H1 (cell line): ENCODE results near the gene TMEM131L. TPM values are rescaled to one million over a fixed set of nuclear protein-coding genes. Genes with fewer than 3 reads are reported as not detected.
A peak's percentile ranks its signal among the peaks of the same experiment; 100 is the strongest.

Experiments used
- CTCF ChIA-PET: fragments of 300-600 bp; sonication (Branson Sonifier 250); formaldehyde crosslinking; loops from one replicate; lab custom pipeline; 2021; ENCODE audit not compliant: partially characterized antibody; lab: Charles Lee
- POLR2A ChIA-PET: fragments of 300-600 bp; sonication (Branson Sonifier 250); formaldehyde crosslinking; loops from one replicate; lab custom pipeline; 2021; ENCODE audit warnings: inconsistent platforms; ENCODE audit not compliant: partially characterized antibody; lab: Charles Lee
- DNase-seq, 2 experiments: peaks; one replicate each; pipeline versions ENCODE4 v3.0.0 to v3.0.0-alpha.2; 2010 to 2022; ENCODE audit warnings: low spot score in 2 of 2, low read depth in 1 of 2, mixed read lengths in 1 of 2
- FAIRE-seq: peaks from 2 replicates; lab custom pipeline; 2011; peaks lifted over from hg19 to GRCh38; lab: Jason Lieb, UNC
- H2AFZ ChIP-seq: 2 replicates; pipeline ENCODE4 v1.8.1; 2012; ENCODE audit warnings: low read length, inconsistent platforms
- H2AK5ac ChIP-seq: 2 replicates; pipeline ENCODE4 v1.6.1; 2013; ENCODE audit warnings: low read depth, low read length
- H2BK120ac ChIP-seq: replicated peaks from 2 replicates; pipeline ENCODE3; 2013; ENCODE audit warnings: low read depth, low read length, inconsistent platforms
- H2BK12ac ChIP-seq: 2 replicates; pipeline ENCODE4 v1.6.1; 2013; ENCODE audit warnings: low read depth, low read length
- H2BK15ac ChIP-seq: 2 replicates; pipeline ENCODE4 v1.6.1; 2013; ENCODE audit warnings: low read length
- H2BK20ac ChIP-seq: 2 replicates; pipeline ENCODE4 v1.6.1; 2013; ENCODE audit warnings: low read length
- H2BK5ac ChIP-seq: 2 replicates; pipeline ENCODE4 v1.6.1; 2013; ENCODE audit warnings: low read depth, low read length
- H3K14ac ChIP-seq: 2 replicates; pipeline ENCODE4 v1.6.1; 2013; ENCODE audit warnings: inconsistent platforms; ENCODE audit not compliant: insufficient read length
- H3K18ac ChIP-seq: 2 replicates; pipeline ENCODE4 v1.6.1; 2013; ENCODE audit warnings: low read length; ENCODE audit errors: extremely low read depth
- H3K23ac ChIP-seq: 2 replicates; pipeline ENCODE4 v1.6.1; 2013; ENCODE audit warnings: inconsistent platforms; ENCODE audit not compliant: insufficient read length
- H3K23me2 ChIP-seq: 2 replicates; pipeline ENCODE4 v1.6.1; 2013; ENCODE audit warnings: low read depth, low read length
- H3K27ac ChIP-seq: 2 replicates; pipeline ENCODE4 v1.6.1; 2011; ENCODE audit warnings: low read depth, low read length, inconsistent platforms
- H3K27me3 ChIP-seq, 4 experiments: replicated peaks in 1 of 4; 1 replicate in 1 of 4; 2 replicates in 3 of 4; pipeline versions ENCODE4 v1.6.1 to v1.8.1; 2011 to 2013; ENCODE audit warnings: low read length in 3 of 4, mild to moderate bottlenecking in 3 of 4, inconsistent platforms in 2 of 4, mixed read lengths in 2 of 4, moderate library complexity in 1 of 4; ENCODE audit not compliant: control insufficient read depth in 3 of 4, insufficient read depth in 3 of 4; ENCODE audit errors: extremely low read depth in 1 of 4
- H3K36me3 ChIP-seq, 4 experiments: 2 replicates each; pipeline versions ENCODE4 v1.6.1 to v1.8.1; 2011 to 2013; ENCODE audit warnings: mild to moderate bottlenecking in 4 of 4, low read length in 3 of 4, moderate library complexity in 2 of 4, control low read depth in 1 of 4, inconsistent platforms in 1 of 4; ENCODE audit not compliant: insufficient read depth in 4 of 4, control insufficient read depth in 2 of 4
- H3K4ac ChIP-seq: replicated peaks from 2 replicates; pipeline ENCODE3; 2013; ENCODE audit warnings: low read length, low read depth, mixed read lengths, inconsistent platforms; ENCODE audit not compliant: insufficient read length
- H3K4me1 ChIP-seq, 4 experiments: replicated peaks in 1 of 4; 1 replicate in 1 of 4; 2 replicates in 3 of 4; pipeline versions ENCODE4 v1.6.1 to v1.8.1; 2011 to 2013; ENCODE audit warnings: low read length in 3 of 4, inconsistent platforms in 2 of 4, mixed read lengths in 1 of 4; ENCODE audit not compliant: insufficient read depth in 4 of 4, control insufficient read depth in 3 of 4
- H3K4me2 ChIP-seq, 2 experiments: 2 replicates each; pipeline versions ENCODE4 v1.6.1 to v1.8.1; 2011 to 2013; ENCODE audit warnings: low read depth in 2 of 2, low read length in 2 of 2, control low read depth in 1 of 2, inconsistent platforms in 1 of 2, mild to moderate bottlenecking in 1 of 2; ENCODE audit not compliant: insufficient read depth in 1 of 2
- H3K4me3 ChIP-seq, 4 experiments: fragments of 200-600, 300-600 bp in 1 of 4; sonication (generic), shearing (Covaris generic), sonication (Bioruptor Twin) in 1 of 4; 2 replicates each; pipeline versions ENCODE4 v1.5.1 to v1.8.1; 2011 to 2016; ENCODE audit warnings: low read length in 4 of 4, low read depth in 3 of 4, control low read depth in 2 of 4, inconsistent platforms in 2 of 4, mild to moderate bottlenecking in 2 of 4, mixed read lengths in 1 of 4, moderate library complexity in 1 of 4; ENCODE audit not compliant: insufficient read depth in 2 of 4; ENCODE audit errors: extremely low read depth in 1 of 4
- H3K56ac ChIP-seq: replicated peaks from 2 replicates; pipeline ENCODE3; 2013; ENCODE audit warnings: low read depth, mild to moderate bottlenecking, mixed read lengths, low read length, inconsistent platforms; ENCODE audit not compliant: insufficient read length
- H3K79me1 ChIP-seq: 2 replicates; pipeline ENCODE4 v1.6.1; 2013; ENCODE audit warnings: low read depth, low read length, control low read depth
- H3K79me2 ChIP-seq, 2 experiments: 2 replicates each; pipeline versions ENCODE4 v1.6.1 to v1.8.1; 2012 to 2013; ENCODE audit warnings: low read length in 2 of 2, mild to moderate bottlenecking in 2 of 2, inconsistent platforms in 1 of 2; ENCODE audit not compliant: insufficient read depth in 2 of 2, control insufficient read depth in 1 of 2
- H3K9ac ChIP-seq, 4 experiments: replicated peaks in 1 of 4; 1 replicate in 1 of 4; 2 replicates in 3 of 4; pipeline versions ENCODE4 v1.6.1 to v1.8.1; 2011 to 2013; ENCODE audit warnings: low read depth in 3 of 4, low read length in 3 of 4, control low read depth in 2 of 4, mild to moderate bottlenecking in 2 of 4, moderate library complexity in 2 of 4, inconsistent platforms in 1 of 4; ENCODE audit errors: extremely low read depth in 1 of 4
- H3K9me3 ChIP-seq, 2 experiments: 2 replicates each; pipeline versions ENCODE4 v1.6.1 to v1.8.1; 2012 to 2013; ENCODE audit warnings: mild to moderate bottlenecking in 2 of 2, moderate library complexity in 2 of 2, control low read depth in 1 of 2, inconsistent platforms in 1 of 2, low read depth in 1 of 2, low read length in 1 of 2, mixed read lengths in 1 of 2; ENCODE audit not compliant: insufficient read depth in 2 of 2
- H4K20me1 ChIP-seq, 2 experiments: replicated peaks in 1 of 2; 2 replicates each; pipeline versions ENCODE3 to v1.8.1; 2011 to 2013; ENCODE audit warnings: inconsistent platforms in 2 of 2, low read length in 2 of 2, mild to moderate bottlenecking in 1 of 2; ENCODE audit not compliant: insufficient read depth in 2 of 2, control insufficient read depth in 1 of 2
- H4K5ac ChIP-seq: 2 replicates; pipeline ENCODE4 v1.6.1; 2013; ENCODE audit warnings: low read length, low read depth, mixed read lengths, inconsistent platforms; ENCODE audit not compliant: insufficient read length
- H4K8ac ChIP-seq: 2 replicates; pipeline ENCODE4 v1.8.0; 2013; ENCODE audit warnings: mild to moderate bottlenecking, moderate library complexity, low read length, inconsistent platforms; ENCODE audit not compliant: insufficient read depth; ENCODE audit errors: extremely low read depth
- H4K91ac ChIP-seq: replicated peaks from 2 replicates; pipeline ENCODE3; 2013; ENCODE audit warnings: low read length, mixed read lengths, inconsistent platforms; ENCODE audit not compliant: insufficient read length
- CREB1 ChIP-seq: IDR thresholded peaks from 2 replicates; pipeline ENCODE4 v1.6.1; 2012; ENCODE audit warnings: inconsistent platforms
- CTBP2 ChIP-seq: IDR thresholded peaks from 2 replicates; pipeline ENCODE4 v1.7.0; 2011; ENCODE audit warnings: borderline replicate concordance, mild to moderate bottlenecking, moderate library complexity, mixed read lengths, low read length; ENCODE audit not compliant: insufficient read depth, insufficient read length
- EGR1 ChIP-seq: IDR thresholded peaks from 2 replicates; pipeline ENCODE4 v1.6.1; 2011; ENCODE audit warnings: low read depth, low read length, borderline replicate concordance
- GABPA ChIP-seq: IDR thresholded peaks from 2 replicates; pipeline ENCODE4 v1.6.1; 2011; ENCODE audit warnings: mild to moderate bottlenecking, low read length, moderate library complexity, borderline replicate concordance; ENCODE audit not compliant: insufficient read depth
- HDAC2 ChIP-seq, 2 experiments: fragments of 300-600 bp in 1 of 2; sonication (generic) in 1 of 2; IDR thresholded peaks; 2 replicates each; pipeline ENCODE4 v1.6.1; 2011 to 2012; ENCODE audit warnings: low read depth in 2 of 2, low read length in 2 of 2, mild to moderate bottlenecking in 2 of 2, moderate library complexity in 2 of 2, borderline replicate concordance in 1 of 2, inconsistent platforms in 1 of 2
- MAX ChIP-seq: IDR thresholded peaks from 2 replicates; pipeline ENCODE4 v1.6.1; 2012; ENCODE audit warnings: inconsistent platforms
- POU5F1 ChIP-seq: IDR thresholded peaks from 2 replicates; pipeline ENCODE4 v1.6.1; 2011; ENCODE audit warnings: low read depth, mild to moderate bottlenecking, low read length, moderate library complexity
- RAD21 ChIP-seq, 2 experiments: IDR thresholded peaks in 1 of 2; conservative IDR thresholded peaks in 1 of 2; 2 replicates each; pipeline ENCODE4 v1.6.1; 2011; ENCODE audit warnings: low read depth in 2 of 2, low read length in 2 of 2, improper control_type of control experiment in 1 of 2, inconsistent platforms in 1 of 2, mild to moderate bottlenecking in 1 of 2, moderate library complexity in 1 of 2
- RBBP5 ChIP-seq: IDR thresholded peaks from 2 replicates; pipeline ENCODE4 v1.7.1; 2012; ENCODE audit warnings: low read depth, mild to moderate bottlenecking, inconsistent platforms, low read length, moderate library complexity, borderline replicate concordance
- RFX5 ChIP-seq: IDR thresholded peaks from 2 replicates; pipeline ENCODE4 v1.6.1; 2011; ENCODE audit warnings: low read depth, low read length, improper control_type of control experiment, borderline replicate concordance
- RNF2 ChIP-seq: fragments of 200-900, 300-1000 bp; sonication (generic); IDR thresholded peaks from 2 replicates; pipeline ENCODE4 v1.7.1; 2016; ENCODE audit warnings: borderline replicate concordance, low read depth, mild to moderate bottlenecking, antibody characterized with exemption, low read length; ENCODE audit not compliant: poor library complexity, severe bottlenecking; ENCODE audit errors: missing control alignments
- TAF1 ChIP-seq: IDR thresholded peaks from 2 replicates; pipeline ENCODE4 v1.6.1; 2011; ENCODE audit warnings: mild to moderate bottlenecking, low read depth, low read length
- TBP ChIP-seq: IDR thresholded peaks from 2 replicates; pipeline ENCODE4 v1.6.1; 2011; ENCODE audit warnings: low read depth, low read length, improper control_type of control experiment
- WGBS, 2 experiments: shearing (Covaris generic) in 1 of 2; methylation state at CpG; one replicate each; pipeline versions ENCODE4 v1.1.6 to v1.1.7; 2013 to 2015; ENCODE audit warnings: low lambda C conversion rate in 2 of 2, mixed read lengths in 2 of 2, inconsistent platforms in 1 of 2, low coverage in 1 of 2, missing lambda C conversion rate in 1 of 2; ENCODE audit not compliant: insufficient replicate concordance in 2 of 2, insufficient coverage in 1 of 2, insufficient read length in 1 of 2; ENCODE audit errors: extremely low coverage in 1 of 2, missing lambda C conversion rate in 1 of 2; 5-methylcytosine and 5-hydroxymethylcytosine counted together
- polyA plus RNA-seq, 7 experiments: library from polyadenylated mRNA; depleted of rRNA in 3 of 7; stranded (reverse) in 5 of 7; unstranded in 2 of 7; fragments of >200 nt in 5 of 7; fragments of 200-250 nt in 2 of 7; gene quantifications; 1 replicate in 5 of 7; 2 replicates in 1 of 7; 4 replicates in 1 of 7; pipeline versions ENCODE4 v1.2.1 to v1.2.3, GENCODE V29; 2011 to 2013; ENCODE audit warnings: missing spikeins in 2 of 7, mixed read lengths in 2 of 7
- total RNA-seq: library from RNA; stranded (reverse); fragmentation: NEBNext Ultra II Directional; extraction: Animal tissue kit (Norgen Biotek cat#: 25700); gene quantifications from 2 replicates; pipeline ENCODE4 v1.2.1, GENCODE V29; 2021

The TMEM131L gene
- total and polyA plus RNA-seq, 2 of the 8 experiments (the other 6 are each of a cell fraction or from before 2014, with no cell fraction given) = 14.3 to 26.1 TPM

DNA sequence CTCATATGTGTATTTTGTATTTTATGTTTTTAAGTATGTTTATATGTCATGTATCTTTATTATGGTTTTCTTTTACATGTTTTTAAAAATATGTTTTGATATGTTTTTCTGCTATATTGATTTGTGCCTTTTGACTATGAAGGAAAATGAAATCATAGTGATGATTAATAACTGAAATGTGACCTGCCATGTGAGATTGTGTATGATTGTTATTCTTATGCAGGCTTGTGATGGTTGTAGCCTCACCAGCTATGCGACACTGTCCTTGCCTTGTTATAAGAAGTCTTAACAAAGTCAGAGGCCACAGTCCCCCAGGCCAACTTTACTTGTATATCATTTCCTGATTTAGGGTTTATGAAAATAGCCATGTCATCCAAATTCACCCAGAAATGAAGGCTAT, 83.2 kb downstream of the TMEM131L start:
- Histone ChIP-seq H2BK5ac (no peak overlapping the region), H3K56ac (no peak overlapping the region), H2AFZ (no peak overlapping the region), H3K18ac (no peak overlapping the region), H2BK15ac (no peak overlapping the region), H3K36me3 (no peaks in the 10 kb centered on the region), H3K4me3 (no peak overlapping the region), H4K8ac (no peak overlapping the region), H3K4me2 (no peak overlapping the region), H3K4ac (no peak overlapping the region), H3K14ac (no peak overlapping the region), H2AK5ac (no peak overlapping the region), H3K9me3 (no peaks in the 10 kb centered on the region), H3K79me1 (peaks cover 3% of the 10 kb centered on the region; the same call in 1 of the 2 replicates), H3K23me2 (no peaks in the 10 kb centered on the region), H3K27ac (no peak overlapping the region), H4K5ac (no peak overlapping the region), H3K23ac (no peak overlapping the region), H3K9ac (no peak overlapping the region), H2BK120ac (no peak overlapping the region), H2BK20ac (no peak overlapping the region), H2BK12ac (no peak overlapping the region), H3K27me3 (no peaks in the 10 kb centered on the region), H3K4me1 (peaks cover 0 to 2% (median 0%) of the 10 kb centered on the region in 4 experiments; a peak in 4 of 7 replicates), H3K79me2 (peaks cover 0 to 13% of the 10 kb centered on the region in 2 experiments; a peak in 2 of 4 replicates), H4K20me1 (no peaks in the 10 kb centered on the region), H4K91ac (no peak overlapping the region)
- DNase-seq (no peak), FAIRE-seq (peak; percentile 48)
- CTCF ChIA-PET = interaction anchor here (1.0 to 8.7 kb wide), 4 partner anchors 9 to 24 kb away, joined by 3 to 78 read pairs (median 4); no protein-coding TSS in a partner anchor
- POLR2A ChIA-PET = no interaction called here
- WGBS, 2 experiments = 87% methylated on average over 1 of the region's 1 CpG; no CpG with 5 or more reads in 1 of the 2 experiments
- no peak for TF ChIP-seq MAX
- no peak for TF ChIP-seq TBP
- TF ChIP-seq EGR1 = no peak
- TF ChIP-seq POU5F1 = no peak
- TF ChIP-seq TAF1 = no peak
- TF ChIP-seq HDAC2 (IDR thresholded peaks at IDR 0.05; ENCODE audit: borderline replicate concordance in 1 of 2, low read depth in 2 of 2, low read length in 2 of 2) = no peak
- TF ChIP-seq RBBP5 = no peak
- no peak for TF ChIP-seq CTBP2
- no peak for TF ChIP-seq GABPA
- no peak for TF ChIP-seq RNF2
- no peak for TF ChIP-seq RFX5
- TF ChIP-seq RAD21 (IDR thresholded peaks at IDR 0.05 in 1 of 2, conservative IDR thresholded peaks at IDR 0.05 in 1 of 2; ENCODE audit: low read depth in 2 of 2, low read length in 2 of 2) = no peak
- no peak for TF ChIP-seq CREB1
